IMR-90 (cell line): ENCODE measurements around the gene PUM2. TPM values are rescaled to one million over a fixed set of nuclear protein-coding genes. Genes with fewer than 3 reads are reported as not detected.

Source experiments
- ATAC-seq: fragments of 200-7000 bp; cut with Tn5 transposase; 2 replicates; pipeline ENCODE4 v1.9.1; 2020; ENCODE audit warnings: low read depth, mild to moderate bottlenecking, moderate library complexity
- BruUV-seq: library from RNA; stranded (reverse); fragments of 400-500 nt; replicated peaks from 2 replicates; lab custom pipeline; 2021; lab: Mats Ljungman, UMichigan
- CTCF ChIA-PET: fragments of 300-600 bp; formaldehyde crosslinking; extraction: SDS; loops from one replicate; lab custom pipeline; 2021; ENCODE audit warnings: antibody characterized with exemption; lab: Yijun Ruan, JAX
- POLR2A ChIA-PET: fragments of 300-600 bp; sonication (Branson Sonifier 250); formaldehyde crosslinking; loops from one replicate; lab custom pipeline; 2022; ENCODE audit warnings: antibody characterized with exemption; ENCODE audit not compliant: unreplicated experiment; lab: Charles Lee
- DNase-seq: peaks from one replicate; pipeline ENCODE4 v3.0.0; 2013
- H2AFZ ChIP-seq: replicated peaks from 2 replicates; pipeline ENCODE3; 2013; ENCODE audit warnings: low read length, mild to moderate bottlenecking; ENCODE audit not compliant: poor library complexity
- H2AK5ac ChIP-seq: 2 replicates; pipeline ENCODE4 v1.6.1; 2013; ENCODE audit warnings: low read depth, low read length, inconsistent platforms
- H2AK9ac ChIP-seq: replicated peaks from 2 replicates; pipeline ENCODE3; 2013; ENCODE audit warnings: mild to moderate bottlenecking, low read depth, low read length, moderate library complexity; ENCODE audit not compliant: poor library complexity
- H2BK120ac ChIP-seq: 2 replicates; pipeline ENCODE4 v1.6.1; 2013; ENCODE audit warnings: low read depth, low read length, inconsistent platforms
- H2BK15ac ChIP-seq: 3 replicates; pipeline ENCODE4 v1.6.1; 2013; ENCODE audit warnings: low read depth, low read length, inconsistent platforms
- H2BK20ac ChIP-seq: 2 replicates; pipeline ENCODE4 v1.6.1; 2013; ENCODE audit warnings: low read depth, mild to moderate bottlenecking, inconsistent platforms, low read length, moderate library complexity
- H2BK5ac ChIP-seq: 2 replicates; pipeline ENCODE4 v1.6.1; 2013; ENCODE audit warnings: mild to moderate bottlenecking, low read depth, low read length, inconsistent platforms; ENCODE audit not compliant: poor library complexity, severe bottlenecking
- H3K14ac ChIP-seq: replicated peaks from 2 replicates; pipeline ENCODE4 v1.6.1; 2013; ENCODE audit warnings: low read depth, low read length, inconsistent platforms
- H3K18ac ChIP-seq: 2 replicates; pipeline ENCODE4 v1.6.1; 2013; ENCODE audit warnings: low read depth, low read length, control low read depth
- H3K23ac ChIP-seq: 2 replicates; pipeline ENCODE4 v1.6.1; 2013; ENCODE audit warnings: low read depth, low read length, inconsistent platforms
- H3K27ac ChIP-seq: 2 replicates; pipeline ENCODE4 v1.5.1; 2013; ENCODE audit warnings: mild to moderate bottlenecking, control low read depth, low read length; ENCODE audit not compliant: insufficient read depth
- H3K27me3 ChIP-seq: 2 replicates; pipeline ENCODE4 v1.6.1; 2013; ENCODE audit warnings: low read length; ENCODE audit not compliant: control insufficient read depth, insufficient read depth
- H3K36me3 ChIP-seq: 2 replicates; pipeline ENCODE4 v1.6.1; 2013; ENCODE audit warnings: low read length, mixed read lengths; ENCODE audit not compliant: control insufficient read depth, insufficient read depth
- H3K4ac ChIP-seq: 2 replicates; pipeline ENCODE4 v1.6.1; 2013; ENCODE audit warnings: low read depth, low read length, inconsistent platforms
- H3K4me1 ChIP-seq: 2 replicates; pipeline ENCODE4 v1.6.1; 2013; ENCODE audit warnings: low read length, mixed read lengths; ENCODE audit not compliant: control insufficient read depth, insufficient read depth
- H3K4me2 ChIP-seq: 2 replicates; pipeline ENCODE4 v1.6.1; 2013; ENCODE audit warnings: low read depth, mild to moderate bottlenecking, control low read depth, low read length, moderate library complexity
- H3K4me3 ChIP-seq: 2 replicates; pipeline ENCODE4 v1.5.1; 2013; ENCODE audit warnings: low read depth, mild to moderate bottlenecking, control low read depth, low read length, moderate library complexity; ENCODE audit not compliant: insufficient read depth
- H3K56ac ChIP-seq: 2 replicates; pipeline ENCODE4 v1.6.1; 2013; ENCODE audit warnings: low read length, inconsistent platforms; ENCODE audit not compliant: insufficient read depth; ENCODE audit errors: extremely low read depth
- H3K79me1 ChIP-seq, 2 experiments: 2 replicates each; pipeline ENCODE4 v1.6.1; 2013; ENCODE audit warnings: low read length in 2 of 2, inconsistent platforms in 1 of 2, low read depth in 1 of 2
- H3K9ac ChIP-seq: 2 replicates; pipeline ENCODE4 v1.6.1; 2013; ENCODE audit warnings: low read depth, low read length, control low read depth
- H3K9me1 ChIP-seq: 2 replicates; pipeline ENCODE4 v1.6.1; 2013; ENCODE audit warnings: low read length, inconsistent platforms; ENCODE audit not compliant: insufficient read depth
- H3K9me3 ChIP-seq: 2 replicates; pipeline ENCODE4 v1.6.1; 2013; ENCODE audit warnings: low read length; ENCODE audit not compliant: control insufficient read depth, insufficient read depth
- H4K20me1 ChIP-seq: 2 replicates; pipeline ENCODE4 v1.6.1; 2013; ENCODE audit warnings: low read length, inconsistent platforms; ENCODE audit not compliant: insufficient read depth
- H4K5ac ChIP-seq: 2 replicates; pipeline ENCODE4 v1.6.1; 2013; ENCODE audit warnings: mild to moderate bottlenecking, low read depth, low read length, control low read depth
- H4K8ac ChIP-seq, 2 experiments: 2 replicates each; pipeline ENCODE4 v1.6.1; 2013; ENCODE audit warnings: low read depth in 2 of 2, low read length in 2 of 2, control low read depth in 1 of 2, inconsistent platforms in 1 of 2
- H4K91ac ChIP-seq: 2 replicates; pipeline ENCODE4 v1.6.1; 2013; ENCODE audit warnings: low read depth, low read length, inconsistent platforms; ENCODE audit not compliant: insufficient read depth
- BHLHE40 ChIP-seq: fragments of 150-350 bp; IDR thresholded peaks from 2 replicates; pipeline ENCODE4 v1.6.1; 2016; ENCODE audit warnings: mild to moderate bottlenecking, low read depth, low read length
- CEBPB ChIP-seq: IDR thresholded peaks from 2 replicates; pipeline ENCODE4 v1.6.1; 2012; ENCODE audit warnings: low read depth, low read length, improper control_type of control experiment
- CHD1 ChIP-seq: IDR thresholded peaks from 2 replicates; pipeline ENCODE4 v1.6.1; 2012; ENCODE audit warnings: low read depth, low read length, improper control_type of control experiment
- CTCF ChIP-seq: conservative IDR thresholded peaks from 2 replicates; pipeline ENCODE4 v1.5.1; 2012; ENCODE audit warnings: mild to moderate bottlenecking, low read depth, low read length, improper control_type of control experiment
- MAFK ChIP-seq: IDR thresholded peaks from 2 replicates; pipeline ENCODE4 v1.6.1; 2012; ENCODE audit warnings: low read depth, low read length, improper control_type of control experiment
- MAZ ChIP-seq: IDR thresholded peaks from 2 replicates; pipeline ENCODE4 v1.6.1; 2012; ENCODE audit warnings: low read depth, mild to moderate bottlenecking, low read length, improper control_type of control experiment, moderate library complexity, borderline replicate concordance
- NFE2L2 ChIP-seq: fragments of 150-350 bp; IDR thresholded peaks from 2 replicates; pipeline ENCODE4 v1.6.1; 2016; ENCODE audit warnings: low read depth, mild to moderate bottlenecking, low read length
- POLR2A ChIP-seq: IDR thresholded peaks from 2 replicates; pipeline ENCODE4 v1.6.1; 2012; ENCODE audit warnings: mild to moderate bottlenecking, low read depth, low read length
- RCOR1 ChIP-seq: IDR thresholded peaks from 2 replicates; pipeline ENCODE4 v1.6.1; 2012; ENCODE audit warnings: mild to moderate bottlenecking, low read length, improper control_type of control experiment; ENCODE audit not compliant: insufficient replicate concordance
- USF2 ChIP-seq: fragments of 150-350 bp; IDR thresholded peaks from 2 replicates; pipeline ENCODE4 v1.6.1; 2017; ENCODE audit warnings: mild to moderate bottlenecking, antibody characterized with exemption, low read length, low read depth
- WGBS, 2 experiments: methylation state at CpG; one replicate each; pipeline versions ENCODE4 v1.1.5 to v1.1.7; 2013; ENCODE audit warnings: missing lambda C conversion rate in 2 of 2; ENCODE audit not compliant: insufficient read length in 1 of 2; ENCODE audit errors: extremely low coverage in 2 of 2; 5-methylcytosine and 5-hydroxymethylcytosine counted together
- dilution Hi-C: fragments of 300-500 bp; cut with HindIII; formaldehyde crosslinking; loops from one replicate; pipeline ENCODE4 v1.14.3; 2018; ENCODE audit warnings: low sequenced_read_pairs; ENCODE audit not compliant: unreplicated experiment
- in situ Hi-C: fragments of 300-500 bp; cut with MboI; formaldehyde crosslinking; loops from 3 replicates; pipeline ENCODE4 v1.14.3; 2019; ENCODE audit warnings: low sequenced_read_pairs, inconsistent platforms, mixed read lengths
- intact Hi-C: fragments of 100-400 bp; cut with micrococcal nuclease; formaldehyde crosslinking; loops from 2 replicates; pipeline ENCODE4 v1.10.0; 2022
- polyA plus RNA-seq, 3 experiments: library from polyadenylated mRNA; depleted of rRNA; stranded (reverse); fragments of >200 nt; gene quantifications; 2 replicates each; pipeline ENCODE4 v1.2.3, GENCODE V29; 2012; ENCODE audit warnings: low replicate concordance in 1 of 3
- total RNA-seq: library from RNA; depleted of rRNA; stranded (reverse); fragments of >200 nt; gene quantifications from 2 replicates; pipeline ENCODE4 v1.2.3, GENCODE V29; 2012
- TF ChIP-seq, protein P1 (sequence below): fragments of 150-350 bp; IDR thresholded peaks from 2 replicates; pipeline ENCODE4 v1.6.1; 2016; ENCODE audit warnings: low read depth, mild to moderate bottlenecking, low read length, moderate library complexity, borderline replicate concordance

Gene PUM2
- total and polyA plus RNA-seq, 2 of the 4 experiments (the other 2 are of a cell fraction): 18.8 to 38.4 TPM

- CTCF ChIA-PET: interaction anchor here (1.7 kb wide), 1 partner anchor 16 kb away, joined by 15 read pairs; no protein-coding TSS in a partner anchor
- H3K79me1 ChIP-seq: peaks cover 0 to 70% of the 10 kb centered on the region in 2 experiments; a peak in 2 of 4 replicates
- H3K14ac ChIP-seq: no peak overlapping the region
- no peak overlapping the region for H2AK5ac ChIP-seq
- H3K4ac ChIP-seq: no peak overlapping the region
- DNase-seq: peak; percentile 42
- no TSS peak for BruUV-seq
- H2AFZ ChIP-seq: no peak overlapping the region
- H3K27ac ChIP-seq: no peak overlapping the region
- no peaks in the 10 kb centered on the region for H3K9me3 ChIP-seq
- H3K23ac ChIP-seq: no peak overlapping the region
- H4K91ac ChIP-seq: no peak overlapping the region
- H3K4me3 ChIP-seq: no peak overlapping the region
- H3K18ac ChIP-seq: no peak overlapping the region
- no peak overlapping the region for H3K4me2 ChIP-seq
- no peak overlapping the region for H4K5ac ChIP-seq
- H2BK20ac ChIP-seq: no peak overlapping the region
- intact Hi-C loops (loop anchor here (2.0 to 5.0 kb wide), 2 partner anchors 16 to 36 kb away; no protein-coding TSS in a partner anchor), in situ Hi-C loops (no loop called here), dilution Hi-C loops (no loop called here)
- TF ChIP-seq MAFK (no peak), CHD1 (no peak), BHLHE40 (no peak), MAZ (no peak), POLR2A (no peak), CEBPB (no peak), NFE2L2 (no peak), RCOR1 (no peak), USF2 (no peak), CTCF (no peak)
- TF ChIP-seq, protein P1, sequence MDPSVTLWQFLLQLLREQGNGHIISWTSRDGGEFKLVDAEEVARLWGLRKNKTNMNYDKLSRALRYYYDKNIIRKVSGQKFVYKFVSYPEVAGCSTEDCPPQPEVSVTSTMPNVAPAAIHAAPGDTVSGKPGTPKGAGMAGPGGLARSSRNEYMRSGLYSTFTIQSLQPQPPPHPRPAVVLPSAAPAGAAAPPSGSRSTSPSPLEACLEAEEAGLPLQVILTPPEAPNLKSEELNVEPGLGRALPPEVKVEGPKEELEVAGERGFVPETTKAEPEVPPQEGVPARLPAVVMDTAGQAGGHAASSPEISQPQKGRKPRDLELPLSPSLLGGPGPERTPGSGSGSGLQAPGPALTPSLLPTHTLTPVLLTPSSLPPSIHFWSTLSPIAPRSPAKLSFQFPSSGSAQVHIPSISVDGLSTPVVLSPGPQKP: no peak
- WGBS, 2 experiments: no CpG with 5 or more reads among the region's 2 CpGs
- H3K4me1 ChIP-seq: peaks cover 5% of the 10 kb centered on the region
- H4K20me1 ChIP-seq: peaks cover 98% of the 10 kb centered on the region
- POLR2A ChIA-PET: no interaction called here
- peak; percentile 60; the same call in 1 of the 2 replicates for ATAC-seq
- no peak overlapping the region for H2BK120ac ChIP-seq
- peaks cover 3% of the 10 kb centered on the region for H3K36me3 ChIP-seq
- H2BK5ac ChIP-seq: no peak overlapping the region
- no peaks in the 10 kb centered on the region for H3K27me3 ChIP-seq
- no peak overlapping the region for H4K8ac ChIP-seq
- H2BK15ac ChIP-seq: no peak overlapping the region
- H3K9ac ChIP-seq: no peak overlapping the region
- H3K56ac ChIP-seq: no peak overlapping the region
- H3K9me1 ChIP-seq: peaks cover 24% of the 10 kb centered on the region
- no peak overlapping the region for H2AK9ac ChIP-seq
Measured at GRCh38 chr2:20343128-20343527, 7.5 kb downstream of the PUM2 start.
